Posterior cingulate gyrus (tissue), 11 donors: ENCODE measurements around the gene GNAZ.
A peak's percentile ranks its signal among the peaks of the same experiment; 100 is the strongest.

Experiments
- DNase-seq, 10 donors: peaks; one replicate each; pipeline versions ENCODE4 v3.0.0 to v3.0.0-alpha.2; 2020 to 2021; ENCODE audit warnings: mixed read lengths in 3 of 10
- intact Hi-C: fragments of 100-400 bp; cut with DNase I; formaldehyde crosslinking; loops from one replicate; pipeline ENCODE4 v1.15.1; 2023

The GNAZ gene

GRCh38 chr22:23115369-23115768 lies 45.0 kb downstream of the GNAZ start:
- intact Hi-C loops: no loop called here
- peak in 1 of 10 donors; percentile 42 for DNase-seq

GRCh38 chr22:23115825-23116494 lies 45.6 kb downstream of the GNAZ start:
- intact Hi-C loops: no loop called here
- DNase-seq: peak in 3 of 10 donors; percentile 53 to 72 (median 58)

GRCh38 chr22:23116506-23117263 lies 46.4 kb downstream of the GNAZ start:
- peak in 2 of 10 donors; percentile 73 to 89 for DNase-seq
- intact Hi-C loops: no loop called here

- peak in 2 of 10 donors; percentile 55 to 85 for DNase-seq
- intact Hi-C loops: no loop called here
These were observed 47.0 kb downstream of the GNAZ start for GRCh38 chr22:23117275-23117674.

GRCh38 chr22:23117891-23118646 lies 47.8 kb downstream of the GNAZ start:
- intact Hi-C loops: no loop called here
- peak in 3 of 10 donors; percentile 69 to 78 (median 69) for DNase-seq

- peak in 3 of 10 donors; percentile 51 to 80 (median 59) for DNase-seq
- intact Hi-C loops: no loop called here
These were observed 48.6 kb downstream of the GNAZ start for GRCh38 chr22:23118647-23119493.

- intact Hi-C loops: loop anchor here (10.0 kb wide), 1 partner anchor 655 kb away; no protein-coding TSS in a partner anchor
- DNase-seq: peak in 6 of 10 donors; percentile 2 to 82 (median 45)
These were observed 49.4 kb downstream of the GNAZ start for GRCh38 chr22:23119494-23120414.

- intact Hi-C loops: loop anchor here (10.0 kb wide), 1 partner anchor 656 kb away; no protein-coding TSS in a partner anchor
- peak in 4 of 10 donors; percentile 2 to 66 (median 48) for DNase-seq
These were observed 50.1 kb downstream of the GNAZ start for GRCh38 chr22:23120415-23120899.

- peak in 5 of 10 donors; percentile 2 to 81 (median 35) for DNase-seq
- intact Hi-C loops: loop anchor here (10.0 kb wide), 1 partner anchor 656 kb away; no protein-coding TSS in a partner anchor
These were observed 50.7 kb downstream of the GNAZ start for GRCh38 chr22:23121000-23121421.

- peak in 7 of 10 donors; percentile 16 to 90 (median 57) for DNase-seq
- intact Hi-C loops: loop anchor here (10.0 kb wide), 1 partner anchor 657 kb away; no protein-coding TSS in a partner anchor
These were observed 51.1 kb downstream of the GNAZ start for GRCh38 chr22:23121424-23121823.

GRCh38 chr22:23122216-23122957 lies 52.1 kb downstream of the GNAZ start:
- intact Hi-C loops: loop anchor here (10.0 kb wide), 1 partner anchor 658 kb away; no protein-coding TSS in a partner anchor
- peak in 8 of 10 donors; percentile 18 to 93 (median 60) for DNase-seq

- intact Hi-C loops: loop anchor here (10.0 kb wide), 1 partner anchor 658 kb away; no protein-coding TSS in a partner anchor
- DNase-seq: peak in 7 of 10 donors; percentile 14 to 94 (median 64)
These were observed 52.9 kb downstream of the GNAZ start for GRCh38 chr22:23122992-23123803.

GRCh38 chr22:23123804-23124254 lies 53.5 kb downstream of the GNAZ start:
- peak in 4 of 10 donors; percentile 2 to 81 (median 50) for DNase-seq
- intact Hi-C loops: loop anchor here (10.0 kb wide), 1 partner anchor 659 kb away; no protein-coding TSS in a partner anchor

- DNase-seq: peak in 6 of 10 donors; percentile 5 to 80 (median 44)
- intact Hi-C loops: loop anchor here (5.0 to 10.0 kb wide), 2 partner anchors 53 to 660 kb away; partner anchors contain the start of gene GNAZ
These were observed 54.5 kb downstream of the GNAZ start for GRCh38 chr22:23124611-23125511.

GRCh38 chr22:23125512-23126103 lies 55.3 kb downstream of the GNAZ start:
- DNase-seq: peak in 4 of 10 donors; percentile 28 to 85 (median 77)
- intact Hi-C loops: loop anchor here (5.0 to 10.0 kb wide), 2 partner anchors 53 to 661 kb away; partner anchors contain the start of gene GNAZ
